IPS-15b (cell line): ENCODE results near the gene GLI3.
"Not testable (repeated sequence)": the region's sequence is repeated elsewhere in the genome, so short reads cannot be mapped to it uniquely, and the experiment has no call there.

ENCODE experiments used
- H3K27me3 ChIP-seq: one replicate; pipeline ENCODE4 v1.6.1; 2013; ENCODE audit warnings: low read length; ENCODE audit not compliant: control insufficient read depth, insufficient read depth
- H3K36me3 ChIP-seq: one replicate; pipeline ENCODE4 v1.6.1; 2013; ENCODE audit warnings: low read length; ENCODE audit not compliant: control insufficient read depth, insufficient read depth
- H3K4me1 ChIP-seq: one replicate; pipeline ENCODE4 v1.6.1; 2013; ENCODE audit warnings: mild to moderate bottlenecking, low read length; ENCODE audit not compliant: control insufficient read depth, insufficient read depth
- H3K4me3 ChIP-seq: one replicate; pipeline ENCODE4 v1.5.1; 2013; ENCODE audit warnings: low read depth, low read length
- H3K9ac ChIP-seq: one replicate; pipeline ENCODE4 v1.6.1; 2013; ENCODE audit warnings: low read depth, mild to moderate bottlenecking, low read length
- H3K9me3 ChIP-seq: one replicate; pipeline ENCODE4 v1.6.1; 2013; ENCODE audit warnings: mild to moderate bottlenecking, low read length; ENCODE audit not compliant: control insufficient read depth, insufficient read depth

Gene GLI3

GRCh38 chr7:42209085-42209484, 27.9 kb downstream of the GLI3 start:
- H3K4me1 ChIP-seq = peaks cover 16% of the 10 kb centered on the region
- H3K9me3 ChIP-seq, H3K4me3 ChIP-seq, H3K9ac ChIP-seq, H3K36me3 ChIP-seq, H3K27me3 ChIP-seq: not testable (repeated sequence)

- Histone ChIP-seq H3K4me1 (peaks cover 13% of the 10 kb centered on the region), H3K9me3 (no peaks in the 10 kb centered on the region), H3K4me3 (no peak overlapping the region), H3K27me3 (no peaks in the 10 kb centered on the region), H3K9ac (no peak overlapping the region), H3K36me3 (no peaks in the 10 kb centered on the region)
Measured at GRCh38 chr7:42208572-42208971, 28.4 kb downstream of the GLI3 start.

- Histone ChIP-seq H3K27me3 (no peaks in the 10 kb centered on the region), H3K4me3 (no peak overlapping the region), H3K36me3 (no peaks in the 10 kb centered on the region)
Measured at GRCh38 chr7:42207420-42207819, 29.6 kb downstream of the GLI3 start.

GRCh38 chr7:42203336-42203735, 33.7 kb downstream of the GLI3 start:
- H3K9ac ChIP-seq = no peak overlapping the region
- peaks cover 1% of the 10 kb centered on the region for H3K4me1 ChIP-seq
- no peaks in the 10 kb centered on the region for H3K27me3 ChIP-seq
- no peaks in the 10 kb centered on the region for H3K9me3 ChIP-seq
- no peak overlapping the region for H3K4me3 ChIP-seq
- H3K36me3 ChIP-seq = no peaks in the 10 kb centered on the region

More at GRCh38 chr7:42207420-42207819, 29.6 kb downstream of the GLI3 start:
- Histone ChIP-seq H3K9ac (no peak overlapping the region), H3K9me3 (no peaks in the 10 kb centered on the region), H3K4me1 (peaks cover 2% of the 10 kb centered on the region)

- no peaks in the 10 kb centered on the region for H3K27me3 ChIP-seq
- peaks cover 6% of the 10 kb centered on the region for H3K4me1 ChIP-seq
- H3K9ac ChIP-seq = no peak overlapping the region
- no peaks in the 10 kb centered on the region for H3K9me3 ChIP-seq
- H3K36me3 ChIP-seq = no peaks in the 10 kb centered on the region
- no peak overlapping the region for H3K4me3 ChIP-seq
Measured at GRCh38 chr7:42202601-42203000, 34.4 kb downstream of the GLI3 start.

- Histone ChIP-seq H3K9me3 (no peaks in the 10 kb centered on the region), H3K9ac (no peak overlapping the region), H3K36me3 (no peaks in the 10 kb centered on the region), H3K27me3 (no peaks in the 10 kb centered on the region), H3K4me3 (no peak overlapping the region), H3K4me1 (peaks cover 6% of the 10 kb centered on the region)
Measured at GRCh38 chr7:42198974-42199668, 37.9 kb downstream of the GLI3 start.

- Histone ChIP-seq H3K9ac (no peak overlapping the region), H3K4me1 (peaks cover 11% of the 10 kb centered on the region), H3K9me3 (no peaks in the 10 kb centered on the region), H3K4me3 (no peak overlapping the region), H3K36me3 (no peaks in the 10 kb centered on the region), H3K27me3 (no peaks in the 10 kb centered on the region)
Measured at GRCh38 chr7:42198296-42198695, 38.7 kb downstream of the GLI3 start.

GRCh38 chr7:42197451-42197850, 39.6 kb downstream of the GLI3 start:
- no peaks in the 10 kb centered on the region for H3K9me3 ChIP-seq
- peaks cover 11% of the 10 kb centered on the region for H3K4me1 ChIP-seq
- no peak overlapping the region for H3K9ac ChIP-seq
- H3K4me3 ChIP-seq = no peak overlapping the region
- no peaks in the 10 kb centered on the region for H3K27me3 ChIP-seq
- H3K36me3 ChIP-seq = no peaks in the 10 kb centered on the region

GRCh38 chr7:42194238-42194637, 42.8 kb downstream of the GLI3 start:
- H3K9me3 ChIP-seq = no peaks in the 10 kb centered on the region
- H3K9ac ChIP-seq = no peak overlapping the region
- H3K36me3 ChIP-seq = no peaks in the 10 kb centered on the region
- H3K27me3 ChIP-seq = no peaks in the 10 kb centered on the region
- no peak overlapping the region for H3K4me3 ChIP-seq
- H3K4me1 ChIP-seq = peaks cover 14% of the 10 kb centered on the region

- Histone ChIP-seq H3K9ac (no peak overlapping the region), H3K36me3 (no peaks in the 10 kb centered on the region), H3K9me3 (no peaks in the 10 kb centered on the region), H3K4me1 (peaks cover 14% of the 10 kb centered on the region), H3K27me3 (no peaks in the 10 kb centered on the region), H3K4me3 (no peak overlapping the region)
Measured at GRCh38 chr7:42193471-42194129, 43.4 kb downstream of the GLI3 start.

GRCh38 chr7:42192851-42193461, 44.1 kb downstream of the GLI3 start:
- no peaks in the 10 kb centered on the region for H3K27me3 ChIP-seq

GRCh38 chr7:42192066-42192465, 44.9 kb downstream of the GLI3 start:
- Histone ChIP-seq H3K36me3 (no peaks in the 10 kb centered on the region), H3K27me3 (no peaks in the 10 kb centered on the region), H3K4me1 (peaks cover 8% of the 10 kb centered on the region)

More at GRCh38 chr7:42192851-42193461, 44.1 kb downstream of the GLI3 start:
- peaks cover 8% of the 10 kb centered on the region for H3K4me1 ChIP-seq
- H3K36me3 ChIP-seq = no peaks in the 10 kb centered on the region
- H3K4me3 ChIP-seq = no peak overlapping the region
- H3K9ac ChIP-seq = no peak overlapping the region
- H3K9me3 ChIP-seq = no peaks in the 10 kb centered on the region

More at GRCh38 chr7:42192066-42192465, 44.9 kb downstream of the GLI3 start:
- no peaks in the 10 kb centered on the region for H3K9me3 ChIP-seq
- H3K4me3 ChIP-seq = no peak overlapping the region
- no peak overlapping the region for H3K9ac ChIP-seq
